Gastrocnemius medialis (tissue), 4 donors: ENCODE results near the gene PARD3B.

Experiments
- CTCF ChIP-seq, 5 experiments: fragments of 450-650 bp in 3 of 5; fragments of 200-600 bp in 2 of 5; sonication (generic) in 2 of 5; IDR thresholded peaks in 4 of 5; conservative IDR thresholded peaks in 1 of 5; 1 replicate in 4 of 5; 2 replicates in 1 of 5; pipeline ENCODE4 v1.5.1; 2016 to 2019; ENCODE audit warnings: antibody characterized with exemption in 5 of 5, mild to moderate bottlenecking in 3 of 5, moderate library complexity in 3 of 5
- POLR2A ChIP-seq, 2 donors: fragments of 450-650 bp; IDR thresholded peaks; one replicate each; pipeline ENCODE4 v1.6.1; 2017; ENCODE audit warnings: antibody characterized with exemption in 2 of 2, mild to moderate bottlenecking in 2 of 2, moderate library complexity in 2 of 2

GRCh38 chr2:205636549-205637319 is 1091.5 kb downstream of the PARD3B start:
- TF ChIP-seq POLR2A (IDR thresholded peaks at IDR 0.05) (no peak), CTCF (IDR thresholded peaks at IDR 0.05 in 4 of 5, conservative IDR thresholded peaks at IDR 0.05 in 1 of 5) (no peak)
